ENCODE results near the gene OR5K3.

OR5K3 gene

DNA sequence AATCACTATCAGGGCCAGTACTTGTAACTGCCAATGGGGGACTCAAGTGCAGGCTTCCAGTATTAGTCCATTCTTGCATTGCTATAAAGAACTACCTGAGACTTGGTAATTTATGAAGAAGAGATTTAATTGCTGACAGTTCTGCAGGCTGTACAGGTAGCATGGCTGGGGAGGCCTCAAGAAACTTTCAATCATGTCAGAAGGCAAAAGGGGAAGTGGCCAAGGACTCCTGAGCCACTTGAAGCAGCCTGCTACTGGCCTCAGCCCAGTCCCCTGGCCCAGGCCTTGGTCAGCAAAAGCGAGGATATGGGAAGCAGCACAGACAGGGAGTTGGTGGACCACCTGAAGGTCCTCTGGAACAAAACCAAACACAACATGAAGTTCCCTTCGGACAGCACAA is 43.3 kb downstream of the OR5K3 start:
- no peak for DNase-seq (ENCODE audit: low read depth in 2 of 2)

DNA sequence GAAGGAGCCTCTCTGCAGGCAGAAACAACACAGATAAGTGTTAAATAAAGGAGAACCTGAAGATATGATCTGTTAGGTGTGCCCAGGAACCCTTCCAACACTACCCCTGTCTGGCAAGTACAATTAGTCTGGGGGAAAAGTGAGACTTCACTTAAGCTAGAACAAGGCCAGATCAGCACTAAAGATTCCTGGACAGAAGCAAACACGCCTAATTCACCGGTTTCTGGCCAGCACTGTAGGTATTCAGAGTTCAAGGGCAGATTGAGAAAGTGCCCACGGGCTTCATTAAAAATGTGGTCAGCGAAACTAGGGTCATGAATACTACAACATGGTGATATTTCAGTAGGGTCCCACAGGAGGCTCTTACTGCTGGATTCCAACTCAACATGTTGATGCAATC is 43.9 kb downstream of the OR5K3 start:
- DNase-seq (ENCODE audit: low read depth in 2 of 2): no peak

DNA sequence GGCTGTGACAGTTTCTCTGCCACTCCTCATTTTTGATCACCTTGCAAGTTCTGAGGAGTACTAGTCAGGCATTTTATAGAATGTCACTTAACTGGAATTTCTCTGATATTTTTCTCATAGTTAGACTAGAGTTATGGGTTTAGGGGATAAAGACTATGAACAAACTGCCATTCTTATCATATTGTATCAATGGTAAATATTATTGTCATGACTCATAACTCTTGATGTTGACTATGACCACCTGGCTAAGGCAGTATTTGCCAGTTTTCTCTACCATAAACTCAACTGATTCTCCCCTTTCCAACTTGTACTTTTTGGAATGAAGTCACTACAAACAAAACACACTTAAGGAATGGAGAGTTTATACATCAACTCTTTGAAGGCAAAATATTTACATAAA is 49.8 kb downstream of the OR5K3 start:
- DNase-seq (ENCODE audit: low read depth in 2 of 2): no peak

Measured in stimulated activated CD8-positive, alpha-beta memory T cell treated with anti-CD3 and anti-CD28 coated beads, Interleukin-15, amount 100 ng/mL, for 4 hours (primary cell).